ENCODE measurements around the gene PRKAR1A.
"Not testable (repeated sequence)": the region's sequence is repeated elsewhere in the genome, so short reads cannot be mapped to it uniquely, and the experiment has no call there.

Gene PRKAR1A

GRCh38 chr17:68512247-68512959, at the start of gene PRKAR1A:
PRKAR1A (plus strand) TSS chr17:68512430; CDS start chr17:68515400, 2,970 bp downstream.
- DNase-seq, result peak; percentile 98

GRCh38 chr17:68463211-68464019, 48.8 kb upstream of the PRKAR1A start:
- no peak for DNase-seq

GRCh38 chr17:68468334-68468733, 43.9 kb upstream of the PRKAR1A start:
- no peak for DNase-seq

GRCh38 chr17:68468788-68469187, 43.4 kb upstream of the PRKAR1A start:
- DNase-seq, result no peak

GRCh38 chr17:68470961-68471360, 41.3 kb upstream of the PRKAR1A start:
- no peak for DNase-seq

GRCh38 chr17:68480885-68481284, 31.3 kb upstream of the PRKAR1A start:
- DNase-seq, result no peak

- no peak for DNase-seq
Observed at GRCh38 chr17:68482576-68483041, 29.6 kb upstream of the PRKAR1A start.

GRCh38 chr17:68484458-68484857, 27.8 kb upstream of the PRKAR1A start:
- DNase-seq, result no peak

GRCh38 chr17:68489919-68490318, 22.3 kb upstream of the PRKAR1A start:
- DNase-seq, result no peak

GRCh38 chr17:68491381-68492231, 20.6 kb upstream of the PRKAR1A start:
- no peak for DNase-seq

GRCh38 chr17:68492394-68493054, 19.7 kb upstream of the PRKAR1A start:
- DNase-seq, result not testable (repeated sequence)

GRCh38 chr17:68495081-68495480, 17.1 kb upstream of the PRKAR1A start:
- no peak for DNase-seq

GRCh38 chr17:68497885-68498319, 14.3 kb upstream of the PRKAR1A start:
- peak; percentile 18 for DNase-seq

GRCh38 chr17:68498479-68499326, 13.5 kb upstream of the PRKAR1A start:
- DNase-seq, result no peak

- DNase-seq, result no peak
Observed at GRCh38 chr17:68499587-68499986, 12.6 kb upstream of the PRKAR1A start.

- DNase-seq, result no peak
Observed at GRCh38 chr17:68501074-68501473, 11.2 kb upstream of the PRKAR1A start.

- DNase-seq, result no peak
Observed at GRCh38 chr17:68505951-68506350, 6.3 kb upstream of the PRKAR1A start.

- DNase-seq, result no peak
Observed at GRCh38 chr17:68507576-68507975, 4.7 kb upstream of the PRKAR1A start.

GRCh38 chr17:68509141-68510057, 2.8 kb upstream of the PRKAR1A start:
- no peak for DNase-seq

GRCh38 chr17:68511254-68511670, 968 bp upstream of the PRKAR1A start:
- DNase-seq, result peak; percentile 31

Measured in midbrain (tissue), 1 donor.